GF-D8 (cell line): ENCODE results near the gene GIMD1.
"Not testable (repeated sequence)": the region's sequence is repeated elsewhere in the genome, so short reads cannot be mapped to it uniquely, and the experiment has no call there.

Source experiments
- DNase-seq: peaks from one replicate; lab custom pipeline; 2025; lab: John Stamatoyannopoulos, UW

Gene GIMD1

DNA sequence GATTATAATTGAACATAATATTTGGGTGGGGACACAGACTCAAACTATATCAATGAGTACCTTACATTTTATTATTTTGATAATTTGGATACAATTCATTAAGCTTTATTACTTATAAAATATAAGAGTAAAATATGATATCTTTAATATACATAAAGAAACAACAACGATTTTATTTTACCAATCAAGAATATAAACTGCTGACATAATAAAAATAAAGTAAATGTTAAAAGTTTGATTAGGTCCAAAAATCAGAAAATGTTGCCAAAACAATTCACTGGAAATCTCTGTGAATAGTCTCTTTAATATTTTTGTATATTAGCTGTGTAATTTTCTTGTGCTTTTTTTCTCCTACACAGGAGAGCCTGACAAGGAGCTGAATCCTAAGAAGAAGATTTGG lies 21.4 kb downstream of the GIMD1 start:
- DNase-seq = no peak

DNA sequence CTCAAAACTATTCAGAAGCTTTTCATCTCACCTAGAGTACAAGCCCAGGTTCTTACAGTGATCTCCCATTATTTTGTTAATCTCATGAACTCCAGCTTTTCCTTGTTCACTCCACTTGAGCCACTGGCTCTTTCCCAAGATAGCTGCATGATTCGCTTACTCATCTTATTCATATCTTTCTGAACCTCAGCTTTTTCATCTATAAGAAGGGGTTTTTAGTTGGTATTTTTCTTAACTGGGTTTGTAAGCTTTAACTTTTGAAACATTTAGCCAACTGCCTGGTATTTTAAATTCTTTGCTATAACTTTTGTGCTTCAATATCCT lies 24.0 kb downstream of the GIMD1 start:
- no peak for DNase-seq

GRCh38 chr4:106343865-106344646 lies 24.5 kb downstream of the GIMD1 start:
- no peak for DNase-seq

GRCh38 chr4:106340774-106341173 lies 27.8 kb downstream of the GIMD1 start:
- no peak for DNase-seq

DNA sequence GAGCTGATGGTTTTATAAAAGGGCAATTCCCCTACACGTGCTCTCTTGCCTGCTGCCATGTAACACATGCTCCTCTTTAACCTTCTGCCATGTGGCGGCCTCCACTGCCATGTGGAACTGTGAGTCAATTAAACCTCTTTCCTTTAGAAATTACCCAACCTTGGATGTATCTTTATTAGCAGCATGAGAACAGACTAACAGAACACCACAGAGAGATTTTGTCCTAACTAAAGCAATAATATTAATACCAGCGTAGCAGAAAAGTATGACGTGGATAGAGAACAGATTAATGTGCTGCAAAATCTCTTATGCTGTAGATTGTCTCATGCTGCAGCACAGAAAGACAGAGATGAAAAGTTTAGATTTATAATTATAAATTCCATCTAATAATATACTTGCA lies 29.1 kb downstream of the GIMD1 start:
- no peak for DNase-seq

DNA sequence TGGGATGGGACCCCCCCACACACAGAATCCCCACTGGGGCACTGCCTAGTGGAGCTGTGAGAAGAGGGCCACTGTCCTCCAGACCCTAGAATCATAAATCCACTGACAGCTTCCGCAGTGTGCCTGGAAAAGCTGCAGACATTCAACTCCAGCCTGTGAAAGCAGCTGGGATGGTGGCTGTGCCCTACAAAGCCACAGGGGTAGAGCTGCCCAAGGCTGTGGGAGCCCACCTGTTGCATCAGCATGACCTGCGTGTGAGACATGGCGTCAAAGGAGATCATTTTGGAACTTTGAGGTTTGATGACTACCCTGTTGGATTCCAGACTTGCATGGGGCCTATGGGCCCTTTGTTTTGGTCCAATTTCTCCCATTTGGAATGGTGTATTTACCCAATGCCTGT lies 29.9 kb downstream of the GIMD1 start:
- DNase-seq = no peak

GRCh38 chr4:106337916-106338315 lies 30.7 kb downstream of the GIMD1 start:
- DNase-seq = no peak

- DNase-seq = no peak
These were observed 32.0 kb downstream of the GIMD1 start for GRCh38 chr4:106336618-106337017.

DNA sequence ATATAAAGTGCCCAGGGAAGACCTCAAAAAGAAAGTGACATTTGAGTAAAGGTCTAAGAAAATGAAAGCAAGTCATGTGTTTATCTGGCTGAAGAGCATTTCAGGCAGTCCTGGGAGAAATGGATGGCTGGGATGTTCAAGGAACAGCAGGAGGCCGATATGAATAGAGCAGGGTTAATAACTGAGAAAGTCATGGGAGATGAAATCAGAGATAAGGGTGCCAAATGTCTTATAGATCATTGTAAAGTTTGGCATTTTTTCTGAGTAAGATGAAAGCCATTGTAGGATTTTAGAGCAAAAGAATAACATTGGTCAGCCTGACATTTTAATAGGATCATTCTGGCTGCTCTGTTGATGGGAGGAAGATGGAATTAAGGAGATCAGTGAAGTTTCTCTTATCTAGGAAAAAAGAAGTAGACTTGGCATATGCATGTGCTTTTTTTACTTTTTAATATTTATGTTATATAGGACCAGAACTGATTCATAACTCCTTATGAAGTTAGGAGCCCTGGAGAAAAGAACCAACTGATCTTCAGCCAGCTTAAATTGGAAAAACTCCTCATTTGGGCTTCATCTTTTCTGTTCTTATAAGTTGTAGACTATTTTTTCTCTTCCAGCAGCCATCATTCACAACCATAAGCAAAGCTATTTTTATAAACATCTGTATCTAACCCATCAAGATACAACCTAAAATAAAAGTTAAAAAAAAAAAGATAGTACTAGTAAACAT lies 33.7 kb downstream of the GIMD1 start:
- no peak for DNase-seq

GRCh38 chr4:106333186-106333585 lies 35.4 kb downstream of the GIMD1 start:
- no peak for DNase-seq

- DNase-seq = no peak
These were observed 39.4 kb downstream of the GIMD1 start for GRCh38 chr4:106329041-106329618.

DNA sequence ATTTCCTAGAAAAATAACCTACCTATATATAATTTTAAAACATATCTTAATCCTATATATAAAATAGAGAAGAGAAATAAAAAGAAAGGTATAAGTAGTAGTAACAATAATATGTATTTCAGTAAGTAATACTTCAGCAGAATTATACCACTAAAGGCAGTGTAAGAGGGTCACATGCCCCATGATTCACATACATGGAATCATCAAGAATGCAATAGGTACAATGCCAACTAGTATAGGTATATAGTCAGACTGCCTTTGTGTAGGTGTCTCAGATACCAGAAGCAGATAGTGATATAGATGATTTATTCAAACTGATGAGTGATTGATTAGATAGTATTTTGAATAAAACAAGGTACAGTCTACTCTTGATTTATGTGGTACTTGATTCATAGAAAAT lies 42.8 kb downstream of the GIMD1 start:
- DNase-seq = no peak

DNA sequence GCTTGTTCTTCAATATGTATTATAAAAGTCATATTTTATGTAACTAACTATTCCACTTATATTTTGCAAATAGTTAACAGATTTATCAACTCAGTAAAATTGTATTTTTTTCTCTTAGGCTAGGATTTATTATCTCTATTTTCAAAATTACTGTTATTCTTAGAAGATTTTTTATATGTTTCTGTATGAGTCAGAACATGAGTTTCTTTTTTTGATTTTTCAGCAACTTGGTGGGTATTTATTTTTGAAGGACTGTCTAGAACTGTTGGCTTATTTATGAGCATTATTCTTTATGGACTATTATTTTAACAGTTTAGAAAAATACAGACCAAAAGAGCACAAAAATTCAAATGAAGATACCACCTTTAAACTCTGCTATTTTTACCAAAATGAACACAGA lies 45.5 kb downstream of the GIMD1 start:
- no peak for DNase-seq

- not testable (repeated sequence) for DNase-seq
These were observed 46.8 kb downstream of the GIMD1 start for GRCh38 chr4:106321814-106322213.

- DNase-seq = not testable (repeated sequence)
These were observed 47.4 kb downstream of the GIMD1 start for GRCh38 chr4:106321168-106321567.

- DNase-seq = no peak
These were observed 48.3 kb downstream of the GIMD1 start for GRCh38 chr4:106320235-106320634.

DNA sequence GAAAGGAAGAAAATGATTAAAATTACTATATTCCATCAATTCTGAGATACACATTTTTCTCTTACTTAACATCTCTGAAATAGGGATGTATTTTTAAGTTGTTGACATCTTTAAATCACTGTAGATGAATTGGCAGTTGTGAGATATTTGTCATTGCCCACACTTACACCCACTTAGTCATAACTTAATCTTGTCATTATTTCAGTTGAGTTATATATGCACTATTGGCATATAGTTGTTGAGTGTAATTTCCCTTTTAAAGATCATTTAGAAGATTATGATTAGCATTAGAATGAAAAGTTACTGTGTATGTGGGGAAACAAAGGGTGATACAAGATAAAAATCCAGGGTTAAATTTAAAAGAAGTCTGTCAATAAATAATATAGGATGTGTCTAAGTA lies 50.1 kb downstream of the GIMD1 start:
- DNase-seq = no peak

DNA sequence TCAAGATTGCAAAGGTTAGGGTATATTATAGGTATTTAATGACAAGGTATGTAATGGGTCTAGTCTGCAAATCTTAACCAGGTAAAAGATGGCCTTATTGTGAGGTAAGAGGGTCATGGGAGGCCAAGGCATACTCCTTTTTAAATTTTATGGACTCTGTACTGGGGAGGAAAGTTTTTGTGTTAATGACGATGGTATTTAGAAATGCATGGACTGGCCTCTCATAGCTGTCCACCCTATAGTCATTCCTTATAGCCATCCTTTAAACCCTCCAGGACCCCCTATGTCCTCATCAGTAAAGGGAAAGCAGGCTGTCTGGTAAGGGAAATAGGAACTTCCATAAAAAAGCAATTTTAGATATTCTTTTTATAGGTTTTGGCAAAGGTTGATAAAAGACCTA lies 50.8 kb downstream of the GIMD1 start:
- DNase-seq = no peak

DNA sequence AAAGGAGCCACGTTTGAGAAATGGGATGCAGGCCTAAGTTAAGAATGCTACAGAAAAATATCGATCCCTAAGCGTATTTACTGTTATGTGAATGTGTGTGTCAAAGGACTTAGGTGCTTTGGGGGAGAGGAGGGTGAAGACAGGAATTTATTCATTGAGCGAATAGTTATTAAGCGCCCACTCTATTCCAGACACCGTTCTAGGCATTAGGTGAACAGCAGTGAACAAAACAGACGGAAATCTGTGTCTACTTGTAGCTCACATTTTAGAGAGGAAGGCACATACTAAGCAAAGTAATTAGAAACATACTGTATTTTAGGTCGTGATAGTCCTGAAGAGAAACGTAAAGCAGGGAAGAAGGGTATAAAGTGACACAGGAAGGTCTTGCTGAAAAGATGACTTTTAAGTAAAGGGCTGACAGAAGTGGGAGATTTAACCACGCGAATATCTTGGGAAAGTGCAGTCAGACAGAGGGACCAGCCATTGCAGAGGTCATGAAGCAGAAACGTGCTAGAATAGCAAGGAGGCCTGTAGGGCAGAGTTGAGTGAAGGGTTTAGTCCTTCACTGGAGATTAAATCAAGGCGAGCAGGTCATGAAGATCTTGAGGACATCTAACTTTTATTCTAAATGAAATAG lies 51.7 kb downstream of the GIMD1 start:
- no peak for DNase-seq

GRCh38 chr4:106315968-106316772 lies 52.4 kb downstream of the GIMD1 start, which contains the start of the genes AIMP1 and TBCK:
Gene AIMP1 (plus strand): TSS chr4:106316550. CDS start chr4:106325010, 8,460 bp downstream.
Gene TBCK (minus strand): TSS chr4:106316209. CDS start chr4:106308960, 7,249 bp downstream.
- peak; percentile 80 for DNase-seq

- peak; percentile 8 for DNase-seq
These were observed 53.1 kb downstream of the GIMD1 start for GRCh38 chr4:106315476-106315967.

DNA sequence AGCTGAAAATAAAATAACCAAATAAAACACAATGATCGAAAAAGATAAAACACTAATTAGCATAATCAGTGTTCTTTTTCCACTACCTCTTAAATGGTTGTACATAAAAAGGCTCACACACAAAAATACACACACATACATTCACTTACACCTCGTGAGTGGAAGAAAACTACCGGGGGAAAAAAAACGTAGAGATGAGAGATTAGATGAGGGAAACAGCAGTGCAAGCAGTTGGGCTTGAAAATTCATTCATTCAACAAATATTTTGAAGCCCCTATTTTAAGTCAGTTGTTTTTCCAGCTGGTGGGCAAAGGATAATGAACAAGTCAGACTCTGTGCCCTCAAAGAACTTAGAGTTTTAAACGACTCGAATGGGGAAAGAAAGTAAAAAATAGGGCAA lies 53.6 kb downstream of the GIMD1 start:
- DNase-seq = no peak
